Karpas-422 (cell line): ENCODE results near the gene CLCN2. TPM values are rescaled to one million over a fixed set of nuclear protein-coding genes. Genes with fewer than 3 reads are reported as not detected.

Source experiments
- DNase-seq: peaks from one replicate; pipeline ENCODE4 v3.0.0-alpha.2; 2015
- H2AFZ ChIP-seq: fragments of 200-600 bp; sonication (generic); 2 replicates; pipeline ENCODE4 v1.6.1; 2014; ENCODE audit warnings: antibody characterized with exemption, low read length, mixed read lengths
- H3K27ac ChIP-seq: fragments of 200-600 bp; sonication (generic); 2 replicates; pipeline ENCODE4 v1.5.1; 2014; ENCODE audit warnings: mild to moderate bottlenecking, low read length, moderate library complexity
- H3K27me3 ChIP-seq: fragments of 200-600 bp; sonication (generic); 2 replicates; pipeline ENCODE4 v1.6.1; 2014; ENCODE audit warnings: low read length, mixed read lengths
- H3K36me3 ChIP-seq: fragments of 200-600 bp; sonication (generic); 2 replicates; pipeline ENCODE4 v1.6.1; 2014; ENCODE audit warnings: low read length, mixed read lengths; ENCODE audit not compliant: insufficient read depth
- H3K4me1 ChIP-seq: fragments of 200-600 bp; sonication (generic); 2 replicates; pipeline ENCODE4 v1.6.1; 2014; ENCODE audit warnings: mild to moderate bottlenecking, low read length, mixed read lengths
- H3K4me2 ChIP-seq: fragments of 200-600 bp; sonication (generic); 2 replicates; pipeline ENCODE4 v1.6.1; 2014; ENCODE audit warnings: low read length, low read depth, mild to moderate bottlenecking; ENCODE audit not compliant: poor library complexity, severe bottlenecking
- H3K4me3 ChIP-seq: fragments of 200-600 bp; sonication (generic); 2 replicates; pipeline ENCODE4 v1.5.1; 2014; ENCODE audit warnings: mild to moderate bottlenecking, antibody characterized with exemption, low read length, mixed read lengths
- H3K79me2 ChIP-seq: fragments of 200-600 bp; sonication (generic); 2 replicates; pipeline ENCODE4 v1.6.1; 2014; ENCODE audit warnings: mild to moderate bottlenecking, low read length, mixed read lengths
- H3K9ac ChIP-seq: fragments of 200-600 bp; sonication (generic); 2 replicates; pipeline ENCODE4 v1.6.0; 2014; ENCODE audit warnings: low read length
- H3K9me2 ChIP-seq: fragments of 200-600 bp; sonication (generic), shearing (Covaris generic); replicated peaks from 2 replicates; pipeline ENCODE4 v1.6.0; 2014; ENCODE audit warnings: mild to moderate bottlenecking, low read length, moderate library complexity; ENCODE audit not compliant: insufficient read depth
- H3K9me3 ChIP-seq: fragments of 300-700, 200-600 bp; sonication (generic); 2 replicates; pipeline ENCODE4 v1.6.1; 2014; ENCODE audit warnings: low read length, mixed read lengths
- H4K20me1 ChIP-seq: fragments of 200-600 bp; sonication (generic); 2 replicates; pipeline ENCODE4 v1.6.1; 2014; ENCODE audit warnings: mild to moderate bottlenecking, antibody characterized with exemption, low read length, low read depth; ENCODE audit not compliant: insufficient read depth
- total RNA-seq: library from RNA; depleted of rRNA; stranded (reverse); fragments of >200 nt; shearing (Covaris generic); gene quantifications from 2 replicates; pipeline ENCODE4 v1.2.3, GENCODE V29; 2014; ENCODE audit warnings: low replicate concordance

CLCN2 gene
- total RNA-seq, 1 experiment from 2014 or later, result 4.4 TPM

GRCh38 chr3:184384342-184384741 lies 22.9 kb upstream of the CLCN2 start:
- no peaks in the 10 kb centered on the region for H3K27me3 ChIP-seq
- H3K9me2 ChIP-seq, result no peaks in the 10 kb centered on the region
- H3K4me1 ChIP-seq, result peaks cover under 1% of the 10 kb centered on the region; the same call in 1 of the 2 replicates
- H3K36me3 ChIP-seq, result 0 out of 2 replicates have a peak, but pooled peaks cover 4% of the 10 kb centered on the region
- no peak overlapping the region for H3K9ac ChIP-seq
- H3K27ac ChIP-seq, result no peak overlapping the region
- no peak overlapping the region for H3K4me3 ChIP-seq
- no peak overlapping the region for H2AFZ ChIP-seq
- H4K20me1 ChIP-seq, result peaks cover 3% of the 10 kb centered on the region; the same call in 1 of the 2 replicates
- H3K4me2 ChIP-seq, result no peak overlapping the region
- no peaks in the 10 kb centered on the region for H3K9me3 ChIP-seq
- H3K79me2 ChIP-seq, result no peaks in the 10 kb centered on the region
- DNase-seq, result no peak

- DNase-seq, result no peak
- peaks cover 12% of the 10 kb centered on the region for H3K4me1 ChIP-seq
- no peaks in the 10 kb centered on the region for H4K20me1 ChIP-seq
- no peaks in the 10 kb centered on the region for H3K9me3 ChIP-seq
- no peak overlapping the region for H3K4me2 ChIP-seq
- H2AFZ ChIP-seq, result no peak overlapping the region
- no peaks in the 10 kb centered on the region for H3K27me3 ChIP-seq
- H3K79me2 ChIP-seq, result peaks cover 11% of the 10 kb centered on the region
- H3K27ac ChIP-seq, result no peak overlapping the region
- H3K9me2 ChIP-seq, result no peaks in the 10 kb centered on the region
- H3K4me3 ChIP-seq, result no peak overlapping the region
- H3K36me3 ChIP-seq, result 0 out of 2 replicates have a peak, but pooled peaks cover 4% of the 10 kb centered on the region
- H3K9ac ChIP-seq, result no peak overlapping the region
Observed at GRCh38 chr3:184383033-184383740, 21.8 kb upstream of the CLCN2 start.

- no peak for DNase-seq
- Histone ChIP-seq H3K27me3 (no peaks in the 10 kb centered on the region), H3K9me2 (no peaks in the 10 kb centered on the region), H3K9me3 (no peaks in the 10 kb centered on the region), H3K36me3 (0 out of 2 replicates have a peak, but pooled peaks cover 4% of the 10 kb centered on the region), H3K79me2 (peaks cover 17% of the 10 kb centered on the region), H2AFZ (no peak overlapping the region), H3K4me2 (no peak overlapping the region), H3K4me3 (no peak overlapping the region), H3K27ac (no peak overlapping the region), H3K9ac (no peak overlapping the region), H3K4me1 (peaks cover 13% of the 10 kb centered on the region), H4K20me1 (no peaks in the 10 kb centered on the region)
Observed at GRCh38 chr3:184382326-184383032, 21.1 kb upstream of the CLCN2 start.

GRCh38 chr3:184381261-184382224 lies 20.1 kb upstream of the CLCN2 start:
- Histone ChIP-seq H3K36me3 (0 out of 2 replicates have a peak, but pooled peaks cover 4% of the 10 kb centered on the region), H4K20me1 (no peaks in the 10 kb centered on the region), H3K4me2 (no peak overlapping the region), H3K27me3 (no peaks in the 10 kb centered on the region), H3K9ac (no peak overlapping the region), H3K9me3 (no peaks in the 10 kb centered on the region), H3K27ac (no peak overlapping the region), H3K79me2 (peaks cover 26% of the 10 kb centered on the region), H3K4me3 (no peak overlapping the region), H2AFZ (no peak overlapping the region), H3K9me2 (no peaks in the 10 kb centered on the region), H3K4me1 (peaks cover 22% of the 10 kb centered on the region)
- DNase-seq, result no peak

GRCh38 chr3:184380627-184381260 lies 19.3 kb upstream of the CLCN2 start:
- Histone ChIP-seq H3K27ac (no peak overlapping the region), H3K36me3 (peaks cover 6% of the 10 kb centered on the region), H3K79me2 (peaks cover 32% of the 10 kb centered on the region), H3K4me2 (no peak overlapping the region), H4K20me1 (no peaks in the 10 kb centered on the region), H3K9me2 (no peaks in the 10 kb centered on the region), H3K9me3 (no peaks in the 10 kb centered on the region), H3K9ac (no peak overlapping the region), H3K4me1 (peaks cover 29% of the 10 kb centered on the region), H3K27me3 (no peaks in the 10 kb centered on the region), H3K4me3 (no peak overlapping the region), H2AFZ (no peak overlapping the region)
- no peak for DNase-seq

GRCh38 chr3:184380185-184380626 lies 18.8 kb upstream of the CLCN2 start:
- H3K27me3 ChIP-seq, result no peaks in the 10 kb centered on the region
- H2AFZ ChIP-seq, result no peak overlapping the region
- H3K36me3 ChIP-seq, result peaks cover 11% of the 10 kb centered on the region
- no peak overlapping the region for H3K4me2 ChIP-seq
- H3K4me1 ChIP-seq, result peaks cover 29% of the 10 kb centered on the region
- DNase-seq, result no peak
- H3K9ac ChIP-seq, result no peak overlapping the region
- H3K79me2 ChIP-seq, result peaks cover 35% of the 10 kb centered on the region
- no peak overlapping the region for H3K27ac ChIP-seq
- H4K20me1 ChIP-seq, result no peaks in the 10 kb centered on the region
- H3K4me3 ChIP-seq, result no peak overlapping the region
- H3K9me2 ChIP-seq, result no peaks in the 10 kb centered on the region
- H3K9me3 ChIP-seq, result no peaks in the 10 kb centered on the region

- no peak within 1 kb of the TSS for H2AFZ ChIP-seq
- peak within 1 kb of the TSS; percentile 81 for H3K4me3 ChIP-seq
Observed at GRCh38 chr3:184379358-184380184, 18.2 kb upstream of the CLCN2 start, which contains the start of gene CHRD. Gene CHRD (plus strand): TSS chr3:184380054. CDS start chr3:184380319, 265 bp downstream.

More at GRCh38 chr3:184379358-184380184, 18.2 kb upstream of the CLCN2 start, which contains the start of gene CHRD:
- Histone ChIP-seq H3K9me2 (no peaks in the 10 kb centered on the region), H3K9me3 (no peaks in the 10 kb centered on the region), H3K4me1 (peaks cover 29% of the 10 kb centered on the region), H3K36me3 (peaks cover 13% of the 10 kb centered on the region), H4K20me1 (no peaks in the 10 kb centered on the region), H3K4me2 (peak within 1 kb of the TSS; percentile 91), H3K27me3 (no peaks in the 10 kb centered on the region), H3K79me2 (peaks cover 35% of the 10 kb centered on the region), H3K27ac (no peak within 1 kb of the TSS), H3K9ac (peak within 1 kb of the TSS; percentile 85)
- DNase-seq, result no peak
